Testis (tissue), 3 donors: Measurements from ENCODE around the gene BCL11B. TPM values are rescaled to one million over a fixed set of nuclear protein-coding genes. Genes with fewer than 3 reads are reported as not detected.
A peak's percentile ranks its signal among the peaks of the same experiment; 100 is the strongest.

Source experiments
- DNase-seq: peaks from one replicate; pipeline ENCODE4 v3.0.0-alpha.2; 2019
- H3K27ac ChIP-seq, 2 donors: fragments of 200-600 bp; sonication (generic); one replicate each; pipeline ENCODE4 v1.5.1; 2019
- H3K27me3 ChIP-seq: fragments of 200-600 bp; sonication (generic); one replicate; pipeline ENCODE4 v1.5.1; 2019
- H3K36me3 ChIP-seq: fragments of 200-600 bp; sonication (generic); one replicate; pipeline ENCODE4 v1.5.1; 2017; ENCODE audit warnings: low read depth; ENCODE audit errors: missing control alignments
- H3K4me1 ChIP-seq: fragments of 200-600 bp; sonication (generic); one replicate; pipeline ENCODE4 v1.5.1; 2019
- H3K4me3 ChIP-seq, 2 donors: fragments of 200-600 bp; sonication (generic); one replicate each; pipeline ENCODE4 v1.5.1; 2017 to 2019
- H3K9me3 ChIP-seq: fragments of 200-600 bp; sonication (generic); one replicate; pipeline ENCODE4 v1.5.1; 2017
- POLR2A ChIP-seq: fragments of 450-650 bp; IDR thresholded peaks from one replicate; pipeline ENCODE4 v1.6.1; 2017; ENCODE audit warnings: antibody characterized with exemption, mild to moderate bottlenecking, moderate library complexity
- WGBS, 2 donors: methylation state at CpG; one replicate each; pipeline ENCODE4 v1.1.5; 2018; 5-methylcytosine and 5-hydroxymethylcytosine counted together
- intact Hi-C: fragments of 100-400 bp; cut with DNase I; formaldehyde crosslinking; loops from one replicate; pipeline ENCODE4 v1.15.1; 2023; ENCODE audit warnings: low total_unique reads
- polyA plus RNA-seq: library from polyadenylated mRNA; stranded (reverse); fragments of 350-450 nt; fragmentation: Illumina TruSeq; extraction: RNeasy Lipid Tissue Mini Kit (QIAGEN cat#74804); gene quantifications from one replicate; pipeline ENCODE4 v1.2.3, GENCODE V29; 2014; ENCODE audit warnings: low read depth, low replicate concordance; ENCODE audit not compliant: insufficient read depth
- total RNA-seq, 2 donors: library from RNA; depleted of rRNA; stranded (reverse); fragments of >200 nt; gene quantifications; one replicate each; pipeline ENCODE4 v1.2.3, GENCODE V29; 2016
- TF ChIP-seq, protein P1 (sequence below), 3 experiments: fragments of 450-650 bp in 2 of 3; fragments of 200-600 bp in 1 of 3; sonication (generic) in 1 of 3; IDR thresholded peaks; one replicate each; pipeline ENCODE4 v1.5.1; 2016 to 2019; ENCODE audit warnings: antibody characterized with exemption in 3 of 3, mild to moderate bottlenecking in 2 of 3, moderate library complexity in 1 of 3

The BCL11B gene
- total and polyA plus RNA-seq, 3 donors from 2014 or later = 0.96 to 4.7 (median 4.4) TPM

DNA sequence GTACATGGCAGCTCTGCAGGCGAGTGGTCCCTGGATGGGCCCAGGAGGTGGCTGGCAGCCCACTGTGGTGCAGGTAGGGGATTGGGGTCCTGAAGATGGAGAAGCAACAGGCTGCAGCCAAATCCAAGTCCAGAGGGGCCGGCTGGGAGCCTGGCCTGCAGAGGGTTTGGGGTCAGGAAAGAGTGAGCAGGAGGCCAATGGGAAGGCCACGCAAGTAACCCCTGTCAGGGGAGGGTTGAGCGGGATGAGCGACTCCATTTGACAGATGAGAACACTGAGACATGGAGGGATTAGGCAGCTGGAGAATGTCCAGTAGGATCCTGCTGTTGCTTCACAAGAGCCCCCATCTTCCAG is 136.0 kb downstream of the BCL11B start:
- TF ChIP-seq, protein P1, sequence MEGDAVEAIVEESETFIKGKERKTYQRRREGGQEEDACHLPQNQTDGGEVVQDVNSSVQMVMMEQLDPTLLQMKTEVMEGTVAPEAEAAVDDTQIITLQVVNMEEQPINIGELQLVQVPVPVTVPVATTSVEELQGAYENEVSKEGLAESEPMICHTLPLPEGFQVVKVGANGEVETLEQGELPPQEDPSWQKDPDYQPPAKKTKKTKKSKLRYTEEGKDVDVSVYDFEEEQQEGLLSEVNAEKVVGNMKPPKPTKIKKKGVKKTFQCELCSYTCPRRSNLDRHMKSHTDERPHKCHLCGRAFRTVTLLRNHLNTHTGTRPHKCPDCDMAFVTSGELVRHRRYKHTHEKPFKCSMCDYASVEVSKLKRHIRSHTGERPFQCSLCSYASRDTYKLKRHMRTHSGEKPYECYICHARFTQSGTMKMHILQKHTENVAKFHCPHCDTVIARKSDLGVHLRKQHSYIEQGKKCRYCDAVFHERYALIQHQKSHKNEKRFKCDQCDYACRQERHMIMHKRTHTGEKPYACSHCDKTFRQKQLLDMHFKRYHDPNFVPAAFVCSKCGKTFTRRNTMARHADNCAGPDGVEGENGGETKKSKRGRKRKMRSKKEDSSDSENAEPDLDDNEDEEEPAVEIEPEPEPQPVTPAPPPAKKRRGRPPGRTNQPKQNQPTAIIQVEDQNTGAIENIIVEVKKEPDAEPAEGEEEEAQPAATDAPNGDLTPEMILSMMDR (IDR thresholded peaks at IDR 0.05) = no peak
- TF ChIP-seq POLR2A = no peak
- DNase-seq = peak; percentile 0
- Histone ChIP-seq H3K27ac (no peak overlapping the region), H3K9me3 (no peaks in the 10 kb centered on the region), H3K27me3 (no peaks in the 10 kb centered on the region), H3K4me1 (no peaks in the 10 kb centered on the region), H3K36me3 (no peaks in the 10 kb centered on the region), H3K4me3 (no peak overlapping the region)
- WGBS, 2 donors = 93 to 97% methylated on average over 5 of the region's 5 CpGs
- intact Hi-C loops = no loop called here

DNA sequence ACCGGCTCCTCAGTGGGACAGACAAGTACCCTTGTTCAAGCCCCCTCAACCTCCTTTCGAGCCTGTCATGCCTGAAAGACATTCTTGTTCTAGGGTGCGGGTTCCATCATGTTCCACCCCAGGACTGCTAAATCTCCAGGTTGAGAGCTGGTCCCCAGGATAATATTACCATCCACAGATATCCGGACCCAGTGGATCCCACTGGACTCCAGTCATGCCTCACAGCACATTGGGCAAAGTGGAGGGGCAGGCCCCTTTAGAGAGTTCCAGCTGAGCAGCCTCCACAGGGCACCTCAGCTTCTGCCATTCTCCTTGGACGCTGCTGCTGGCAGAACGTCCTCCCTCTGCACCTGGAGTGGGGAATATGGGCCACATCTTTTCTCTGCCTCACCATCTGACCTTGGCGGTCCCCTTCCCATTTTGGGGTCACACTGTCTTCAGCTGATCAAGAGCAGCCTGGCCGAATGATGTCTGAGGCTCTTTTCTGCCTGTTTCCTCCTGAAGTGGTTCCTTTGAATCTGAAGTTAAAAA is 137.4 kb downstream of the BCL11B start:
- H3K27me3 ChIP-seq = no peaks in the 10 kb centered on the region
- no peaks in the 10 kb centered on the region for H3K36me3 ChIP-seq
- 91 to 93% methylated on average over 8 of the region's 8 CpGs for WGBS, 2 donors
- DNase-seq = no peak
- no peak for TF ChIP-seq POLR2A
- TF ChIP-seq, protein P1 (IDR thresholded peaks at IDR 0.05) = no peak
- intact Hi-C loops = no loop called here
- H3K4me3 ChIP-seq = no peak overlapping the region
- H3K27ac ChIP-seq = no peak overlapping the region
- no peaks in the 10 kb centered on the region for H3K4me1 ChIP-seq
- H3K9me3 ChIP-seq = no peaks in the 10 kb centered on the region

DNA sequence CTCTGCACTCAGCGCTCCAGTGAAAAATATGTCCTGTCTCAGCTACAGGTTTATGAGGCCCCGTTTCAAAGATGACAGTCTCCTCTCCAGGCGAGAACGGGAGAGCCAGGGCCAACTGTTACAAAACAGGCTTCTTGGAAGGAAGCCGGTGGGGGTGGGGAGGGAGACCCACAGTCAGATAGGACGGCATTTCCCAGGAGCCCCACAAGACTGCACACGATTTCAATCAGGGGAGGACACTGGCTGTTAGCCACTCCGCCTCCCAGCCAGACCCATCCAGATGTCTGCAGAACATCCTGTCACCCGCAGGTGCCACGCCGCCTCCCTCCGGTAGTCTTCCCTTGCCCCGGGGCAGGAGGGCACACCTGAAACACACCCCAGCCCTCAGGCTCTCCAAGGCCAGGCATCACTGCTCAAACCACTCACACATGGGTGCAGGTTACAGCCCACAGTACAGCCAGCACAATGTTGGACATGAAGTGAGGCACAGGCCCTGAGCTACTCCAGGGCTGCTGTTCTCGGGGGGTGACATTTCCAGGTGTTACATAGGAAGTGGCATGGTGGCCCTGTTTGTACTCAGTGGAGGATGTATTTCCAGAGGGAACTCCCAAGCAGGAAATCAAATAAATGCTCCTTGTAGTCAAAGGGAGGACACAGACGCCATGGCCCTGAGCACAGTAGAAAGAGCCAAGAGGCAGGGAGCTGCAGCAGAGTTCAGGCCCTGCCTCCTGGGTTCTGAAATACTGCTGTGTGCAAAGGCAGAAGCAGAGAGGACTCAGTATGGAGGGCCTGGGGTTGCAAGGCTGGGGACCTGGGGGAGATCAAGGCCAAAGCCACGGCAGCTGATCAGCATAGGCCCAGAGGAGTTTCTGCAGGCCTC is 138.1 kb downstream of the BCL11B start:
- TF ChIP-seq, protein P1 (IDR thresholded peaks at IDR 0.05) = no peak
- no peak for TF ChIP-seq POLR2A
- Histone ChIP-seq H3K4me3 (no peak overlapping the region), H3K27me3 (no peaks in the 10 kb centered on the region), H3K9me3 (no peaks in the 10 kb centered on the region), H3K27ac (no peak overlapping the region), H3K4me1 (no peaks in the 10 kb centered on the region), H3K36me3 (no peaks in the 10 kb centered on the region)
- 72 to 73% methylated on average over 9 to 16 of the region's 16 CpGs for WGBS, 2 donors
- DNase-seq = no peak
- intact Hi-C loops = no loop called here

DNA sequence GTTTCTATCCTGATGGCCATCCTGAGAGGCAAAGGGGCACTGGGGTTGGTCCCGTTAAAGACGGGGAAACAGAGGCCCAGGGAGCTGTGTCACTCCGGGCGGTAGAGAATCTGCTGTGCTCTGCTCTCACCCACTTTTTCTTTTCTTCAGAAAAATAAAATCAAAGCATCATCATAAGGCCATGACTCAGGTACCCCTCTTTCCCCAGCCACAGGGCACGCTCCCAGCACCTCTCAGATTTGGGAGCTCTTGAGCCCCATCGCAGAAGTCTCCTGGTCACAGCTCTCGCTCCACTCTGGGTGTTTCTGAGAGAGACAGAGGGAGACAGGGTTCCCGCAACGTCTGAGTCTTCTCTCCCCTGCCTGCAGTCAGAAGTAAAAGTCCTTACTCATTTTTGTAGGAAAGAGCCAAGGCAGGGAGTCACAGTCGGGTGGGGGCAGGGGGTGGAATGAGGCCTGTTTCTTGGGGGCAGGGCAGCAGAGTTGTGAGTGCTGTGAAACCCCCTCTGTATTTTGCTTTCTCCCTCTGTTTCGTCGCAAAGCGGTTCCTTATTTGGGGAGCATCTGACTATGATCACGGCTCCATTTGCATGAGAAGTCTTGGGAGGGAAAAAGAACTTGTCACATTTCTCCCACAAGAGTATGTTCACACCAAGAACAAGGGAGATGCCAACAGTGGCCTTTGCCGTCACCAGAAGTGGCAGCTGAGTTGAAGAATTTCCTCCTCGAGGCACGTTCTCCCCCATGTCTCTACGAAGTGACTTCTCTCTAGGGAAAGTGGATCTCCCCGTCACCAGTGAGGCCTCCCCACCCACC is 139.0 kb downstream of the BCL11B start:
- H3K9me3 ChIP-seq = no peaks in the 10 kb centered on the region

More for the DNA sequence above, 139.0 kb downstream of the BCL11B start:
- 80 to 82% methylated on average over 18 to 19 of the region's 19 CpGs for WGBS, 2 donors
- intact Hi-C loops = no loop called here
- Histone ChIP-seq H3K27ac (no peak overlapping the region), H3K4me1 (no peaks in the 10 kb centered on the region), H3K4me3 (no peak overlapping the region), H3K36me3 (no peaks in the 10 kb centered on the region), H3K27me3 (no peaks in the 10 kb centered on the region)
- no peak for DNase-seq
- no peak for TF ChIP-seq POLR2A
- TF ChIP-seq, protein P1 (IDR thresholded peaks at IDR 0.05) = no peak
